A204.1 (cell line): ENCODE measurements around the gene LITAF.
"Not testable (repeated sequence)": the region's sequence is repeated elsewhere in the genome, so short reads cannot be mapped to it uniquely, and the experiment has no call there.

ENCODE experiments used
- FAIRE-seq: peaks from 2 replicates; lab custom pipeline; 2012; peaks lifted over from hg19 to GRCh38; lab: Jason Lieb, UNC

LITAF gene

GRCh38 chr16:11597235-11598095 lies 10.7 kb upstream of the LITAF start:
- no peak for FAIRE-seq

DNA sequence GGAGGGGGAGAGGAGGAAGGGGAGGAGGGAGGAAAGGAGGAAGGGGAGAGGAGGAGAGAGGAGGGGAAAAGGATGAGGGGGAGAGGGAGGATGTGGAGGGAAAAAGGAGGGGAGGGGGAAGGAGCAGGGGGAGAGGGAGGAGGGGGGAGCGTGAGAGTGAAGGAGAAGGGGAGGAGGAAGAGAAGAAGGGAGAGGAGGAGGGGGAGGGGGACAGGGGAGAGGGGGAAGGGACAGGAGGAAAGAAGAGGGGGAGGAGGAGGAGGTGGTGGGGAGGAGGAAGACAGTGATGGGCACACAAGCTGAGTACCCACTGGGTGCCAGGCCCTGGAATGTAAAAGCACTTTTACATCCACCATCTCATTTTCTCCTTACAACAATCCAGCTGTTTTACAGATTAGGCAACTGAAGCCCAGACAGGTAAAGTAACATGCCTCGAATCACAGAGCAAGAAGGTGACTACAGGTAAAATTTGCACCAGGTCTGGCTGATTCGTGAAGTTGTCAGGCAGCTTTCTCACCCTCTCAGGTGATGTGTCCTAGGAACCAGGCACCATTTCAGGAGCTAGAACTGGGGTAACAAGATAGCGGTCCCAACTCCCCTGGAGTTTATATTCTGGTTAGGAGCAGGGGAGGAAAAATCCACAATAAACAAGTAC lies 10.0 kb upstream of the LITAF start:
- no peak for FAIRE-seq

DNA sequence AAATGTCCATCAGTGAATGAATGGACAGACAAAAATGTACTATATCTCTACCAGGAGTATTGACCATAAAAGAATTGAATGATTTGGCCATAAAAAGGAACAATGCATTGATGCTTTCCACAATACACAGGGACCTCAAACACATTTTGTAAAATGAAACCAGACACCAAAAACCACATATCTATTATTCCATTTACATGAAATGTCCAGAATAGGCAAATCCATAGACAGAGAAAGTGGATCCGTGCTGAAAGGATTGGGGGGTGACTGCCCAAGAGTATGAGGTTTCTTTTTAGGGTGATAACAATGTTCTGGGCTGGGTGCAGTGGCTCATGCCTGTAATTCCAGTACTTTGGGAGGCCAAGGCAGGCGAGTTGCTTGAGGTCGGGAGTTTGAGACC lies 6.9 kb upstream of the LITAF start:
- no peak for FAIRE-seq

DNA sequence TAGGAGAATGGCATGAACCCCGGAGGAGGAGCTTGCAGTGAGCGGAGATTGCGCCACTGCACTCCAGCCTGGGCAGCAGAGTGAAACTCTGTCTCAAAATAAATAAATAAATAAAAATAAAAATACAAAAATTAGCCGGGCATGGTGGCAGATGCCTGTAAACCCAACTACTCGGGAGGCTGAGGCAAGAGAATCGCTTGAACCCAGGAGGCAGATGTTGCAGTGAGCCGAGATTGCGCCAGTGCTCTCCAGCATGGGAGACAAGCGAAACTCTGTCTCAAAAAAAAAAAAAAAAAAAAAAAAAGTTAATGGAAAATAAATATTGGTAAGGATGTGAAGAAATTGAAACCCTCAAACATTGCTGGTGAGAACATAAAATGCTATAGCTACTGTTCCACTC lies 6.4 kb upstream of the LITAF start:
- FAIRE-seq: not testable (repeated sequence)

GRCh38 chr16:11591630-11592029 lies 4.9 kb upstream of the LITAF start:
- FAIRE-seq: not testable (repeated sequence)

GRCh38 chr16:11589198-11589550 lies 2.5 kb upstream of the LITAF start:
- FAIRE-seq: no peak

DNA sequence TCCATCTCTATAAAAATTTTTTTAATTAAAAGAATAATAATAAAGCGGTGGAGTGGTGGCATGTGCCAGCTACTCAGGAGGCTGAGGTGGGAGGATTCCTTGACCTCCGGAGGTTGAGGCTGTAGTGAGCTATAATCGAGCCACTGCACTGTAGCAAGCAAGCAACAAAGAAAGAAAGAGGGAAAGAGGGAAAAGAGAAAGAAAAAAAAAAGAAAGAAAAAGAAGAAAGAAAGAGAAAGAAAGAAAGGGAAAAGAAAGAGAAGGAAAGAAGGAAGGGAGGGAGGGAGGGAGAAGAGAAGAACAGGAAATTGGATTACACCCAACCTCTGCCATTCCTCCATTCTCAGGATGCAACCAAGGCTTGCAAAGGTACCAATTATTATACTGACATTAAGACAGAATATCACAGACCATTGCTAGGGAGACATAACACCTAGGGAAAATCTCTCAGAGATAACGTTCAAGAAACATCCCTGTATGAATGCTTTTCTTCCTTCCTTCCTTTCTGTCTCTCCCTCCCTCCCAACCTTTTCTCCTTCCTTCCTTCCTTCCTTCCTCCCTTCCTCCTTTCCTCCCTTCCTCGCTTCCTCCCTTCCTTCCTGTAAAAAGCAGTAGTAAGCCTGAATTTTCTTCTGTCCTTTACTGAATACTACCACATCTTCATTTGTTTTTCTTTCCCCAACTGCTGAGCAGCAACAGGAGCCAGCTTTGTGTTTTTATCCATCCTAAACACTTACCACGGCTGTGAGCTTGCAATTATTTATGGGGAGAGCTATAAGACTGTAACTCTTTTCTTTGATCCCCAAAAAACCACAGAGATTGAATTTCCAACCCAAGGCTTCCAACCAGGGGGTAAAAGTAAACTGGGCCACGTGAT lies 1.8 kb upstream of the LITAF start:
- FAIRE-seq: no peak

GRCh38 chr16:11587643-11588247 lies 1.0 kb upstream of the LITAF start:
- no peak for FAIRE-seq

- FAIRE-seq: no peak
Observed at GRCh38 chr16:11586378-11586855, 302 bp downstream of the LITAF start.

DNA sequence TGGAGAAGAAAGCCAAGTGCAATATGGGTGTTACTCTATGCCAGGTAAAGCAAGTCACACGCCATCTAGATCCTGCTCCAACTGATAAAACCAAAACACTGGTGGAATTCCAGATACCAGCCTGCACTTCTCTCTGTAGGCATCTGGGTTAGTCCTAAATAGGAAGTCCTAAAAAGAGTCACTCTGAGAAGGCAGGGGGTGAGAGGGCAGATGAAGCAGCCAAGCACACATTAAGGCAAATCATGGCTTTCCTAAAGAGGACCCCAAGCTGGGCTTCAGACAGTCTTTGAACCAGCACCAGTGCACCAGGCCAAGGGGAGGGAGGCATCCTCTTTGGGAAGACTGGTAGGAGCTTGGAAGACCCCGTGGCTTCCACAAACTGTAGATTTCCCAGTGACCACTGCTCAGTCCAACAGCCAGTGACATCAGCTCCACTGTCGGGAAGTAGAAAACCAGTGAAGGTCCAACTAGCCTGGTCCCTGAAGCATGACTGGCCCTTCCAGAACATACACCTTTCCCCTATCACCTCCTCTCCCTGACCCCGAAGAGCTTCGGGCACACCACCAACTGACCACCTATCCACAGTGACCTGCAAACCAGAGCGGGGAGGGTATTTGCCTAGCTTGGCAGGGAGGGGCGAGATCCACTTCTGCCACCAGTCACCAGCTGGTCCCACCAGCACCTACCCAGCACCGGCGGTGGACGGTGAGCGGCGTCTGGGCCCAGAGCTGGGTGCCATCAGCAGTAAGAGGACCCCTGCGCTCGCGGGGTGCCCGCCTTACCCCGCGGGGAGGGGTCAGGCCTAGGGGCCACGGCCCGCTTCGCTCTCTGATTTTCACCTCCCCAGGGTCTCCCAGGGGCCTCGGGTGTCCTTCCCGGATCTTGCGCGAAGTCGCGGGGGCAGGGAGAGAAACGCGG lies 1.0 kb downstream of the LITAF start:
- FAIRE-seq: no peak

GRCh38 chr16:11583889-11584565 lies 2.7 kb downstream of the LITAF start:
- FAIRE-seq: no peak

DNA sequence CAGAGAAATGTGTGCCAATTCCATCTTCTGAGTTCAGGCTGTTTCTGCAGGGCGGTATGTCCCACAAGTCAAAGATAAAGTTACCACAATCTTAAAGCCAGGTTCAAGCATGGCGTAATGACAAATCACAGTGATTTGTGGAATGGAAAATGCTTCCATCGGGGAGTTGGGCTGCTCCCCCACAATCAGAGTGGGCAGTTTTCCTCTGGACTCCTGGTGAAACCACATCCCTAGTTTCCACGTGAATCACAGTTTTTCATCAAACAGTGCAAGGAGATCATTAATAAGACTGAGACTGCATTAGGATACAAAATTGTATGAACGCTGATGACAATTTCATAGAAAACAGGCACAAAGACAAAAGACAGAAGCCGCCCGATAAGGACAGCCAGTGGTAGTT lies 3.6 kb downstream of the LITAF start:
- no peak for FAIRE-seq

- no peak for FAIRE-seq
Observed at GRCh38 chr16:11582157-11582814, 4.4 kb downstream of the LITAF start.

DNA sequence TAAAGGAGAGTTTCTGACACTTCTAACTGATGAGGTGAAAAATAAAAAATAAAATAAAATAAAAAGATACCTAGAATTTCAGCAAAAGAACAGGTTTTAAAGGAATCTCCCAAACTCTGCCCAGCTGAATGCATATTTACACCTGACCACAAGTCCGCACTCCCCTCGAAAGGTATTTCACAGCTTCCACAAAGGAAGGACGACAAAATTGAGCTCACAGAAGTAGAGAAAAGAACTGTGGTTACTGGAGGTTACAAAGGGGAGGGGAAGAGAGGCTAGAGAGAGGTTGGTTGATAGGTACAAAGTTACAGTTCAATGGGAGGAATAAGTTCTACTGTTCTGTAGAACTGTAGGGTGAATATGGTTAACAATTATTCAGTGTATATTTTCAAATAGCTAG lies 5.0 kb downstream of the LITAF start:
- no peak for FAIRE-seq

DNA sequence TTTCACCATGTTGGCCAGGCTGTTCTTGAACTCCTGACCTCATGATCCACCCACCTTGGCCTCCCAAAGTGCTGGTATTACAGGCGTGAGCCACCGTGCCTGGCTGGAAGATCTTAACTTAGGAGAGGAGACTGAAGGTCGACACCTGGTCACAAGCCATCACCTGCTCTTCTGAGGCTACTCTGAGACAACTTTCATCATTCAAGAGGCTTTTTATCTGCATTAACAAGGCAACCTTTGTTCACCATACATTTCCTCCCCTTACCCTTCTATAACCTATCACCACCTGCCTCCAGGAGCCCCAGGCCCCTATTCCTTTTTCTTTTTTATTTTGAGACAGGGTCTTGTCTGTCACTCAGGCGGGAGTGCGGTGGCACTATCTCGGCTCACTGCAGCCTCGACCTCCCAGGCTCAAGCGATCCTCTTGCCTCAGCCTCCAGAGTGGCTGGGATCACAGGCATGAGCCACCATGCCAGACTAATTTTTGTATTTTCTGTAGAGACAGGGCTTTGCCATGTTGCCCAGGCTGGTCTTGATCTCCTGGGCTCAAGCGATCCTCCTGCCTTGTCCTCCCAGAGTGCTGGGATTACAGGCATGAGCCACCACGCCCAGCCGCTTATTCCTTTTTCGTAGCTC lies 6.2 kb downstream of the LITAF start:
- no peak for FAIRE-seq

- not testable (repeated sequence) for FAIRE-seq
Observed at GRCh38 chr16:11577290-11577660, 9.4 kb downstream of the LITAF start.

GRCh38 chr16:11576427-11577289 lies 10.1 kb downstream of the LITAF start:
- no peak for FAIRE-seq

DNA sequence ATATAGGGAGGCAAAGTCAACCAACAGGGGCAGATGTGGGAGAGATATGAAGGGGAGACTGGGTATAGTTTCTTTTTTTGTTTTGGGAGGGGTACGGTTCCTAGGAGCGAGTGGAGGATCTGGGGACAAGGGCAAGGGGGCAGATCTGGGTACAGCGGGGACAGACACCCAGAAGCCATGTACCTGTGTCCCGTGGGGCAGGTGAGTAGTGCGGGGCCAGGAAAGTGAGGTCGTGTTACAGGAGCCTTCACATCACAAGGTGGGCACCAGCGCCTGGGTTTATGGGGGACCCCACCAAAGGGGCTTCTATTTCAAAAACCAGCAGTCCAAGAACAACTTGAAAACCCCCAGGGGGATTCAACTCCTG lies 11.5 kb downstream of the LITAF start:
- no peak for FAIRE-seq
